H1 (cell line): ENCODE results near the gene SCUBE2.

Experiments used
- CTCF ChIP-seq, 3 experiments: IDR thresholded peaks; 1 replicate in 2 of 3; 2 replicates in 1 of 3; pipeline versions ENCODE4 v1.5.1 to v1.6.1; 2011; ENCODE audit warnings: low read length in 3 of 3, mild to moderate bottlenecking in 3 of 3, inconsistent platforms in 2 of 3, low read depth in 1 of 3, moderate library complexity in 1 of 3; ENCODE audit not compliant: insufficient read depth in 1 of 3; ENCODE audit errors: control extremely low read depth in 1 of 3
- HDAC2 ChIP-seq, 2 experiments: fragments of 300-600 bp in 1 of 2; sonication (generic) in 1 of 2; IDR thresholded peaks; 2 replicates each; pipeline ENCODE4 v1.6.1; 2011 to 2012; ENCODE audit warnings: low read depth in 2 of 2, low read length in 2 of 2, mild to moderate bottlenecking in 2 of 2, moderate library complexity in 2 of 2, borderline replicate concordance in 1 of 2, inconsistent platforms in 1 of 2
- JUND ChIP-seq: IDR thresholded peaks from 2 replicates; pipeline ENCODE4 v1.6.1; 2011; ENCODE audit warnings: mild to moderate bottlenecking, improper control_type of control experiment, low read length
- KDM4A ChIP-seq: IDR thresholded peaks from one replicate; pipeline ENCODE4 v1.7.1; 2012; ENCODE audit warnings: low read depth, mild to moderate bottlenecking, moderate library complexity, low read length, inconsistent platforms; ENCODE audit not compliant: severe bottlenecking
- POLR2A ChIP-seq, 2 experiments: IDR thresholded peaks; 1 replicate in 1 of 2; 2 replicates in 1 of 2; pipeline ENCODE4 v1.6.1; 2011; ENCODE audit warnings: low read depth in 2 of 2, low read length in 2 of 2, mild to moderate bottlenecking in 2 of 2; ENCODE audit errors: control extremely low read depth in 1 of 2
- TBP ChIP-seq: IDR thresholded peaks from 2 replicates; pipeline ENCODE4 v1.6.1; 2011; ENCODE audit warnings: low read depth, low read length, improper control_type of control experiment
- TEAD4 ChIP-seq: IDR thresholded peaks from 2 replicates; pipeline ENCODE4 v1.6.1; 2012; ENCODE audit warnings: low read depth, low read length, inconsistent platforms, mixed read lengths

DNA sequence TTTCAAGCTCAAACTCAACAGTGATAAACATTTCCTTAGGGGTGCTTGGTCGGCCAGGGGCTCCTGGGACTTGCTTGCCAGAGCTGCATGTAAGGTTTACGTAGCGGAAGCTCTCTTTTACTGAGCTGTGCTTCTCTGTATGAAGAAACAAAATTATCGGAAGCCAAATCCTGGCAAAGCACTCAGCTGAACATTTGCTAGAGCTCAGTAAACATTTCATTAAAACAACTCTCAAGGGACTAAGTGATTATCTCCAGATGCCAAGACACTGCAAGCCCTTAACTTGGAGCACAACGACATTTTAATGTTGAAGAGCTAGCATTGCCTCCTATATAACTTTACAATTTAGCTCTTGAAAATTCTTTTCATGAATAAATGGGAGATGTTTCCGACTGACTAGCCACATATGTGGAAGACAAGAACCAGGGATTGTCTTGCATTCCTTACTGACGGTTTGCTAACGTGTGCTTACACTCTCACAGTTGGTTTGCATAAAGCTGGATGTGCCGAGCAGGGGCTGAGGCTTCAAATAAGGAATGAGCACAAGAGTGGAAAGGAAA, 43.4 kb downstream of the SCUBE2 start:
- TF ChIP-seq CTCF (IDR thresholded peaks at IDR 0.05; ENCODE audit: control extremely low read depth in 1 of 3, insufficient read depth in 1 of 3, low read depth in 1 of 3, low read length in 3 of 3): no peak
- TF ChIP-seq HDAC2 (IDR thresholded peaks at IDR 0.05; ENCODE audit: borderline replicate concordance in 1 of 2, low read depth in 2 of 2, low read length in 2 of 2): no peak
- no peak for TF ChIP-seq TBP
- no peak for TF ChIP-seq TEAD4
- no peak for TF ChIP-seq JUND
- no peak for TF ChIP-seq KDM4A
- TF ChIP-seq POLR2A (IDR thresholded peaks at IDR 0.05; ENCODE audit: control extremely low read depth in 1 of 2, low read depth in 2 of 2, low read length in 2 of 2): no peak
